Measurements from ENCODE around the gene ADAP2.
"Not testable (repeated sequence)": the region's sequence is repeated elsewhere in the genome, so short reads cannot be mapped to it uniquely, and the experiment has no call there.

Gene ADAP2

GRCh38 chr17:30930495-30930894 is 8.8 kb downstream of the ADAP2 start:
- DNase-seq (ENCODE audit: low spot score) = no peak

DNA sequence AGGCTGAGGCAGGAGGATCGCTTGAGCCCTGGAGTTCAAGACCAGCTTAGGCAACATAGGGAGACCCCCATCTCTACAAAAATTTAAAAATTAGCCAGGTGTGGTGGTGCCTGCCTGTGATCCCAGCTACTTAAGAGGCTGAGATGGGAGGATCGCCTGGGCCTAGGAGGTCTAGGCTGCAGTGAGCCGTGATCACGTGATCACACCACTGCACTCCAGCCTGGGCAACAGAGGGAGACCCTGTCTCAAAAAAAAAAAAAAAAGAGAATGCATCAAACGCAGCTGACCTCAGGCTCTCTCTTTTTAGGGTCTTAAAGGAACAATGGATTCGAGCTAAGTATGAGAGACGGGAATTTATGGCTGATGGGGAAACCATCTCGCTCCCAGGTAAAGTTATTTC is 9.8 kb downstream of the ADAP2 start:
- DNase-seq (ENCODE audit: low spot score) = not testable (repeated sequence)

DNA sequence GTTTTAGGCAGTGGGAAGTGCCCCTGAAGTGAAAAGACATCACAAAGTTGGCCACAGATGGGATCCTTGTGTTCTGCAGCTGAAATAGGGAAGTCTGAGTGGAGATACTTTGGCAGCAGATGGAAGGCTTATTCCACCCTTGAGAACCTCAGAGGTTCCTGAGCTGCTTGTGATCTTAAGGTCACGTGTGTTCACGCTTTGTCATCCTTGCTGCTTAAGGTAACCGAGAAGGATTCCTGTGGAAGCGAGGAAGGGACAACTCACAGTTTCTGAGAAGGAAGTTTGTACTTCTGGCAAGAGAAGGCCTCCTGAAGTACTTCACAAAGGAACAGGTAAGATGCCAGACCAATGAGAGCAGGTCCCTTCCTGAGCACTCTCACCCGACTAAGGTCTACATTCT is 12.2 kb downstream of the ADAP2 start:
- no peak for DNase-seq (ENCODE audit: low spot score)

DNA sequence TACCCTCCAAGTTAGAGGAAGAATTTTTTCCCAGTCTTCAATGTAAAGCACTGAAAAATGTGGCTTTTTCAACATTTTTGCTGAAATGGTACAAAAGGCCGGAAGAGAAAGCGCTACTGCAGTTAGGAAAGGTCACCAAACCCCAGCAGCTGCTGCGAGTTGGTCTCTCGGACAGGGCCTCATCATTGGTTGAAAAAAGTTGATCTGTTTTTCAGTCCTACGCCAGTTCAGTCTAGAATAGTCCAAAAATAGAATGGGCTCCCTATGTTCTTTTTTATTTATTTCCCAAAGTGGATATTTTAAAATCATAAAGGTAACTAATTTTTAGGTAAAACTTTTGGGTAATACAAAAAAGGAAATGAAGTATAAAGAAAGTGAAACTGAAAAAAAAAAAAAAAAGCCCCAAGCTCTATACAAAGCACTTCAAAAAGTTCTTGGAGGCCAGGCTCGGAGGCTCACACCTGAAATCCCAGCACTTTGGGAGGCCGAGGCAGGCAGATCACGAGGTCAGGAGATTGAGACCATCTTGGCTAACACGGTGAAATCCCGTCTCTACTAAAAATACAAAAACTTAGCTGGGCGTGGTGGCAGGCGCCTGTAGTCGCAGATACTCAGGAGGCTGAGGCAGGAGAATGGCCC is 17.4 kb downstream of the ADAP2 start:
- no peak for DNase-seq (ENCODE audit: low spot score)

GRCh38 chr17:30942308-30943079 is 20.7 kb downstream of the ADAP2 start:
- no peak for DNase-seq (ENCODE audit: low spot score)

GRCh38 chr17:30947796-30948195 is 26.1 kb downstream of the ADAP2 start:
- no peak for DNase-seq (ENCODE audit: low spot score)

GRCh38 chr17:30950189-30950588 is 28.4 kb downstream of the ADAP2 start:
- DNase-seq (ENCODE audit: low spot score) = no peak

GRCh38 chr17:30950669-30951399 is 29.1 kb downstream of the ADAP2 start:
- no peak for DNase-seq (ENCODE audit: low spot score)

DNA sequence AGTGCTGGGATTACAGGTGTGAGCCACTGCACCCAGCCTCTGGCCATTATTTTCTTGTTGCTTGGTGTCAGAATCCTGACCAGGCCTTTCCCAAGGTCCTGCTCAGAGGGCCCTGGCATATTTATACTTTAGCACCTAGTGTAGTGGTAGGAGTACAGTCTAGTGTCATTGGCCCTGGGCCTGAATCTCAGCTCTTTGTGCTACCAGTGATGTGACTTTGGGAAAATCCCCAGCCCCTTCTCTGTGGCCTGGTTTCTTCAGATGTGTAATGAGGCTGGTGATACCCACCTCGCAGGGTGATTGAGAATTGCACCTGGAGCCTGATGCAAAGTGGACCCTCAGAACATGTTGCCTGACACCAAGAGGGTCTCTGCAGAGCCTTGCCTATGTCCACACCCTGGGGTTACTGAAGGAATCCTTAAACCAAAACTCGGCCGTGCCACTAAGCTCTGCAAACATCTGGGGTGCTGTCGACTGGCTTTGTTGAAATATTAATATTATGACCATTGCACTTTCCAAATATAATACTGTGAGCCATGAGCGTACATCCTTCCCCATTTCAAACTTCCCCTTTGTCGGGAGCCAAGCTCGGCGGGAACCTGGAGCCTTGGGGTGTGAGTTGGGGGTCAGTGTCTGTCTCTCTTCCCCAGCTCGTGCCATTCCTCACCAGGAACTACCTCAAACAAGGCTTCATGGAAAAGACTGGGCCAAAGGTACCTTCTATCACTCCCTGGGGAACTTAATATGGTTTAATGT is 31.1 kb downstream of the ADAP2 start:
- no peak for DNase-seq (ENCODE audit: low spot score)

DNA sequence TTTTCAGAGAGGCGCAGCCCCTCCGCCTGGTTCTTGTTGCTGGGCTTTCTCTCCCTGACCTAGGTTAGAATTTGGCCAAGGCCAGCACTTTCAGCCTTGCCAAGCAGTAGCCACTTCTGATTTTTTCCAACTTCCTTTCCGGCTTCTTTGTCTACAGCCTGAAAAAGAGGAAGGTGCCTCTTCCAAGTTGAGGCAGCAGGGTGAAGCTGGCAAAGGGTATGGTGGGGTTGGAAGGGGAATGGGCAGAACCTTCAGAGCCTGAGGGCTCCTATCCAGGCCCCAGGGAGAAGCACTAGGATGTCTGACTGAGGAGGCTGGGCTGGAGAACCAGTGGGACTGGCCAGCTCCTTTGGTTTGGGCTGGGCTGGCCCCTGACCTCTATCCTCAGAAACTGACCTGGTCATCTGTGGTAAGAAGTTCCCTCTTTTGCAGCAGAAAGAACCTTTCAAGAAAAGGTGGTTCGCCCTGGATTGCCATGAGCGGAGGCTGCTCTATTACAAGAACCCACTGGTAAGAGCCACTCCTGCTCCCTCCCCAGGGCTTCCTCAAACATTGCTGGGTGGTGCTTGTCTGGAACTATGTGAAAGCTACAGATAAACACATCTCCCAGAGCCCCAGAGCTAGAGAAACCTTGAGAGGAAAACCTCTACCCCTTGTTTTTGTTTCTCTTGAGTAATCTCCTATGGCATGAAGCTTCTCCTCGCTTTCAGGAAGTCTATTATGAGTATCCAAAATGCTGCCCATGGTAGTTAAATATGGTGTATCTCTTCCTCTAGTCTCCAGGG is 32.5 kb downstream of the ADAP2 start:
- DNase-seq (ENCODE audit: low spot score) = no peak

GRCh38 chr17:30956764-30957374 is 35.1 kb downstream of the ADAP2 start:
- no peak for DNase-seq (ENCODE audit: low spot score)

DNA sequence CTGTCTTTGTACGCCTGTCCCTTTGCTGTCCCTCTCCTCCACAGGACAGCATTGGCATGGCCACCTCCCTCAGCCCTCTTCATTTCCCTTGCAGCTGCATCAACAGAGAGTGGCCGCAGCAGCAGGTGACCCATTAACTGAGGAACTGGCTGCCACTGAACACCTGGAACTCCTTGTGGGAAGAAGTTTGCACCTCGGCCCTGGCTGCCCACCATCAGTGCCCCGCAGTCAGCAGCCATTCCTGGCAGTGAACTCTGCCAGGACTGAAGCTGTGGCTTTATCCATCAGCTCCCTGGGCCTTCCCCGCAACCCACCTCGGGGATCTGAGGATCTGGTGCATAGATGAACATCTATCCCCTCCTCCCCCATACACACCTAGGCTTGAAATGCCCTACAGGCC is 36.0 kb downstream of the ADAP2 start:
- DNase-seq (ENCODE audit: low spot score) = no peak

DNA sequence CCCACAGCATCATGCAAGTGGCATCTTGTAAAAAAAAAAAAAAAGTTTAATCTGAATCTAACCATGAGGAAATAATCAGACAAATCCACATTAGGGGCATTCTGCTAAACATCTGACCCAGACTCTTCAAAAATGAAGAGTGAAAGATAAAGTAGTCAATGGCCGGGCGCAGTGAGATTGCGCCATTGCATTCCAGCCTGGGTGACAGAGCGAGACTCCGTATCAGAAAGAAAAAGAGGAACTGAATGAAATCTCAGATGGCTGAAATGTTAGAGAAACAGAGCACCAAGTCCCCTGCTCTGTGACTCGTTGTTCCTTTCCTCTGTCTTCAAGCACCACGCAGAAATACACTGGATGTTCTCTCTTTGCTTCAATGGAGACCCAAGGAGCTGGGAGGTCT is 36.4 kb downstream of the ADAP2 start:
- DNase-seq (ENCODE audit: low spot score) = no peak

- DNase-seq (ENCODE audit: low spot score) = no peak
Observed at GRCh38 chr17:30961209-30962188, 39.8 kb downstream of the ADAP2 start.

DNA sequence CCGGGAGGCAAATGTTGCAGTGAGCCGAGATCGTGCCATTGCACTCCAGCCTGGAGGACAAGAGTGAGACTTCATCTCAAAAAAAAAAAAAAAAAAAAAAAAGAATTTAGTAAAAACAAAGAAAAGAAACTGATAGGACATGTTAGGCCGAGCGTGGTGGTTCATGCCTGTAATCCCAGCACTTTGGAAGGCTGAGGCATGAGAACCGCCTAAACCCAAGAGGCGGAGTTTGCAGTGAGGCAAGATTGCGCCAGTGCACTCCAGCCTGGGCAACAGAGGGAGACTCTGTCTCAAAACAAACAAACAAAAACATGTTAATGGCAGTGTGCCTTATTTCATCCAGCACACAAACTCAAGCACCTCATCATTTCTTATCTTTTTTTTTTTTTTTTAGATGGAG is 42.6 kb downstream of the ADAP2 start:
- DNase-seq (ENCODE audit: low spot score) = not testable (repeated sequence)

GRCh38 chr17:30964876-30965275 is 43.1 kb downstream of the ADAP2 start:
- no peak for DNase-seq (ENCODE audit: low spot score)

DNA sequence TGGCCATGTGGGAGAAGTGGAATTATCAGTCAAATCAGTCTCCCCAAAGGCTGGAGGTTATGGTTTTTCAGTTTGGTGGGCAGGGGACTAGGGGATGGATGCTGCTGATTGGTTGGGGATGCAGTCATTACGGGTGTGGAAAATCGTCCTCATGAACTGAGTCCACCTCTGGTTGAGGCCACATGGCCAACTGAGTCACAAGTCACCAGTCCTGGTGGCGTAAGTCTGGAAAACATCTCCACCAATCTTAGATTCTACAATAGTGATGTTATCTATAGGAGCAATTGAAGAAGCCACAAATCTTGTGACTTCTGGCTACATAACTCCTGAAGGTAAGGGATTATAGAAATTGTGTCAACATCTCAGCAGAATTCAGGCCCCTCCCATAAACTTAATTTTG is 43.9 kb downstream of the ADAP2 start:
- no peak for DNase-seq (ENCODE audit: low spot score)

GRCh38 chr17:30967911-30968310 is 46.2 kb downstream of the ADAP2 start:
- DNase-seq (ENCODE audit: low spot score) = not testable (repeated sequence)

DNA sequence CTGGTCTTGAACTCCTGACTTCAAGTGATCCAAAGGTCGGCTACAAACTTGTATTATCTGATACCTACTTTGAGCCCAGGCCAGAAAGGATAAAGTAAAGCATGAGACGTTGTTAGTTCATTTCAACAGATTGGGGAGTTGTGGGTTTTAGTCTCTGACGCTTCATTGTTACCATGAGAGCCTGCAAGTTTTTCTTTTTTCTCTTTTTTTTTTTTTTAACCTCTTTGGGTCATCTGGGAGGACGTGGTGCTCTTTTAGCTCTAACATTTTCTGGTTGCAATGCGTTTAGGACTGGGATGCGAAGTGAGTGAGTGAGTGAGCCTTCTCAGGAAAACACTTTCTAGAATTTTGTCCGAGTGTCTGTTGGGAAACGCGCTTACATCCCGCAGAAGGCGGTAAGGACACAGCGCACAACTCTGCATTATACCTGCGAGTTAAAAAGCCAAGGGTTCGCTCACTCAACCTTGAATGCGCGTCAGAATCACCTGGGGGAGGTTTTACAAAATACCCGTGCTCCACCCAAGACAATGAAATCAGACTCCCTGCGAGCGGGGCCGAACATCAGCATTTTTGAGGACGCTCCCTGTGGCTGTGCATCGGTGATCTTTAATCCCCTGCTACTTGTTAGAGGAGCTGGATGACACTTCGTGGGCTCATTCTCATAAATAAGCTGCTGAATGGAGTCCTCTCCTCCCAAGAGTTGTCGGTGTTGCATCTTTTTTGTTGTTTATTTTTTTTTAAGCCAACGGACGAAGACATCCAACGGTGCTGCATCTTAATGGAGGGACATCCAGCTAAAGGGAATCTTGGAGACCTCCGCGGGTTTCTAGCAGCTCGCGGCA is 48.5 kb downstream of the ADAP2 start:
- no peak for DNase-seq (ENCODE audit: low spot score)

All from SW480 (cell line).